GM12865 (cell line): ENCODE measurements around the gene SRC.
"Not testable (repeated sequence)": the region's sequence is repeated elsewhere in the genome, so short reads cannot be mapped to it uniquely, and the experiment has no call there.

Experiments
- DNase-seq: peaks from one replicate; pipeline ENCODE4 v3.0.0; 2010; ENCODE audit warnings: low read depth
- H3K4me3 ChIP-seq: 2 replicates; pipeline ENCODE4 v1.5.1; 2011; ENCODE audit warnings: mild to moderate bottlenecking, low read depth, low read length, control low read depth
- CTCF ChIP-seq: IDR thresholded peaks from 2 replicates; pipeline ENCODE4 v1.5.1; 2011; ENCODE audit warnings: low read length, control low read depth, low read depth, inconsistent platforms; ENCODE audit not compliant: insufficient read depth; ENCODE audit errors: missing control alignments

SRC gene

DNA sequence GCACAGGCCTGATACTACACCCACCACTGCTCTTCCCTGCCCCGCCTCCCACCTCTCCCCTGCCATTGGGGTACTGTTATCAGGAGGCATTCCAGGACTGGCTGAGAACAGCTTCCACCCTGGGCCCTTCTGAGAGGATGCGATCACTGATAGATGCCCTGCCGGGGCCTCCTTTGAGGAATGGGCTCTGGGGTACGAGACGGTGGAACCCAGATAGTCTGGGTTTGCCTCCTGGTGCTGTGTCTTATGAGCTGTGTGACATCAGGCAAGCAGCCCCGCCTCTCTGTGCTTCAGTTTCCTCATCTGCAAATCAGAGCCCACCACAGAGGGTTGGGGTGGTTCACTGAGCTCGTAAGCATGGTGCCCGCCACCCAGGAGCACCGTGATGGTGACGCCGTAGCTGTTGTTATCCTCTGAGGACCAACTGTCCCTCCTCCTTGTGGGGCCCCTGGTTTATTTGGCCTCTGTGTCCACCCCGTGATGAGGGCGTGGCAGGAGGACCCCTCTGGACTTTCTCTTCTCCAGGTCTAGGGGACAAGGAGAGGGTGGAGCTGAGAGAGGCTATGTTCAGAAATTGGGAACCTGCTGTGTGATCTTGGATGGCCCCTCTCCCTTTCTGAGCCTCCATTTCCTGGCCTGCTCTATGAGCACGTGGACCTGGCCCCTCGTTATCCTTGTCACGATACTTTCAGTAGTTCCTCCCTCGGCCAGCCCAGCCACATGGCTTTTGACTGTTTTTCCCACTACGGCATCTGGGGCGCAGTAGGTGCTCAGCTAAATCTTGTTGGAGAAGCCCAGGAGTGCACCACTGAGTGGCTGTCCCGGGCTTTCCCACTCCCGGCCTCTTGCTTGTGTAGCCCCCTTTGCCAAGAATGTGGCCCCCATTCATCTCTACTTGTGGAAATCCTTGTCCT is 18.3 kb downstream of the SRC start:
- no peak for DNase-seq
- H3K4me3 ChIP-seq: no peak overlapping the region
- TF ChIP-seq CTCF: no peak

DNA sequence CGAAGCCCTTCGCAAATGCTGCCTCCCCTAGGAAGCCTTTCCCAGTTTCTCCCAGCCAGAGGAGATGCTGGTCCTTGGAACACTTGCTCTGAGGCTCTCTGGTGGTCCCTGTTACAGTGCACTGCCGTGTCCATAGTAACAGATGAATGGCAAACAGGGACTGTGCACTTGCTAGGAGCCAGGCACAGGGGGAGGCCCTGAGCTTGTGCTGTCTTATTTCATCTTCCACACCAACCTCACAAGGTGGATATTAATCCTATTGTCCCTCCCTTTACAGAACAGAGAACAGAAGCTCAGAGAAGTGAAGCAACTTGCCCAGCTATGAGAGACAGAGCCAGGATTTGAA is 19.0 kb downstream of the SRC start:
- peak; percentile 63 for DNase-seq
- TF ChIP-seq CTCF: peak; percentile 5
- no peak overlapping the region for H3K4me3 ChIP-seq

- H3K4me3 ChIP-seq: no peak overlapping the region
- TF ChIP-seq CTCF: no peak
- peak; percentile 89 for DNase-seq
These were observed 20.1 kb downstream of the SRC start for GRCh38 chr20:37365760-37366638.

- DNase-seq: no peak
- no peak for TF ChIP-seq CTCF
- H3K4me3 ChIP-seq: no peak overlapping the region
These were observed 20.8 kb downstream of the SRC start for GRCh38 chr20:37366743-37367142.

DNA sequence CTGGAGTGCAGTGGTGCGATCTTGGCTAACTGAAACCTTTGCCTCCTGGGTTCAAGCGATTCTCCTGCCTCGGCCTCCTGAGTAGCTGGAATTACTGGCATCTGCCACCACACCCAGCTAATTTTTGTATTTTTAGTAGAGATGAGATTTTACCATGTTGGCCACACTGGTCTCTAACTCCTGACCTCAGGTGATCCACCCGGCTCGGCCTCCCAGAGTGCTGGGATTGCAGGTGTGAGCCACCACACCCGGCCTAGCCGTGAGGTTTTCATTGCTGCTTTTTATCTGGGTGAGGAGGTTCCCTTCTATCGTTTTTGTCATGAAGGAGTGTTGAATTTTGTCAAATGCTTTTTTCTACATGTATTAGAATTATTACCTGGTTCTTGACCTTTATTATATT is 23.9 kb downstream of the SRC start:
- DNase-seq: no peak
- TF ChIP-seq CTCF: no peak
- H3K4me3 ChIP-seq: no peak overlapping the region

DNA sequence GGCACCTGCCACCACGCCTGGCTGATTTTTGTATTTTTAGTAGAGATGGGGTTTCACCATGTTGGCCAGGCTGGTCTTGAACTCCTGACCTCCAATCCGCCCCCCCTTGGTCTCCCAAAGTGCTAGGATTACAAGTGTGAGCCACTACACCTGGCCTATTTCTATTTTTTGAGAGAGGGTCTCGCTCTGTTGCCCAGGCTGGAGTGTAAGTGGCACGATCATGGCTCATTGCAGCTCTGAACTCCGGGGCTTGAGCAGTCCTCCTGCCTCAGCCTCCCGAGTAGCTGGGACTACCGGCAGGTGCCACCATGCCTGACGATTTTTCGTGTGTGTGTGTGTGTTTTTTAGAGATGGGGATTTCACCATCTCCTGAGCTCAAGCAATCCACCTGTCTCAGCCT is 25.9 kb downstream of the SRC start:
- DNase-seq: peak; percentile 66
- not testable (repeated sequence) for H3K4me3 ChIP-seq

DNA sequence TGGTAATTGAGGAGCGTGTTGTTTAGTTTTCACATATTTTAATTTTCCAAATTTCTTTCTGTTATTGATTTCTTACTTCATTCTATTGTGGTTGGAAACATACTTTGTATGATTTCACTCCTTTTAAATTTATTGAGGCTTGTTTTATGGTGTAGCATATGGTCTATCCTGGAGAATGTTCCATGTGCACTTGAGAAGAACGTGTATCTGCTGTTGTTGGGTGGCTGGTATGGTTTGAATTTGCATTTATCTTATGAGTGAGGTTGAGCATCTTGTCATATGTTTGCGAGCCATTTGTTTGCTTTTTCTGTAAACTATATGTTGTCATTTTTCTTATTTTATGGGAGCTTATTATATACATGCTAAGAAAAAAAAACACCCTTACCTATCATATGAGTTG is 26.5 kb downstream of the SRC start:
- no peak for TF ChIP-seq CTCF
- DNase-seq: no peak
- H3K4me3 ChIP-seq: no peak overlapping the region
